Measurements from ENCODE around the gene PPP1R37.

The PPP1R37 gene

DNA sequence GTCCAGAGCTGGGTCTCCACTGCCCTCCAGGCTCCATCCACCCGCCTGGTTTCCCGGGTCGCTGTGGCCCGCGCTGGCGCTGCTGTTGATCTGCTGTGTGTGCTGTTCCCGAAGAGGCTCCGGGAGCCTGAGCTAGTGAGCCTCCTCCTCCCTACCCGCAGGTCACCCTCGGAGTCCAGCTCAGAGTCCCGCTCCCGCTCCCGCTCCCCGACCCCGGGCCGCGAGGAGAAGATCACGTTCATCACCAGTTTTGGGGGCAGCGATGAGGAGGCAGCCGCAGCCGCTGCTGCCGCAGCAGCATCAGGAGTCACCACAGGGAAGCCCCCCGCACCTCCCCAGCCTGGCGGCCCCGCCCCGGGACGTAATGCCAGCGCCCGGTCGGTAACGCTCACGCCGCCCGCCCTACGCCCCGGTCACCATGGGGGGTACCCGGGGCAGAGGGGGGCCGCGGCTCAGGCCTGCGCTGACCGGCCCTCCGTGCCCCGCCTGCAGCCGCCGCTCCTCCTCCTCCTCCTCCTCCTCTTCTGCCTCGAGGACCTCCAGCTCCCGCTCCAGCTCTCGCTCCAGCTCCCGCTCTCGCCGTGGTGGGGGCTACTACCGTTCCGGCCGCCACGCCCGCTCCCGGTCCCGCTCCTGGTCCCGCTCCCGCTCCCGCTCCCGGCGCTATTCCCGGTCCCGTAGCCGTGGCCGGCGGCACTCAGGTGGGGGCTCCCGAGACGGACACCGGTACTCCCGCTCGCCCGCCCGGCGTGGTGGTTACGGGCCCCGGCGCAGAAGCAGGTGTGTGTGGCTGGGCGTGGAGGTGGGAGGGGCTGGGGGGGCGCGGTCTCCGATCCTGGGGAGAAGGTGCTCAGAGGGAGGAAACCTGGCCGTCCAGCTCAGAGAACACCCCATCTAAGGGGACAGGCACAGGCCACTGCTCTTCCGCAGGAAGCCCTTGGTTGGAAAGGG is 28.9 kb upstream of the PPP1R37 start:
- H4K91ac ChIP-seq (ENCODE audit: low read depth, low read length) = no peak overlapping the region
- H3K4me2 ChIP-seq (ENCODE audit: low read length) = no peak overlapping the region
- H2BK5ac ChIP-seq (ENCODE audit: low read depth, low read length, poor library complexity) = no peak overlapping the region
- no peaks in the 10 kb centered on the region for H3K4me1 ChIP-seq (ENCODE audit: control insufficient read depth in 1 of 2, insufficient read depth in 2 of 2, low read length in 2 of 2)
- H2AFZ ChIP-seq (ENCODE audit: insufficient read depth, low read length, poor library complexity) = no peak overlapping the region
- H3K14ac ChIP-seq (ENCODE audit: low read length) = no peak overlapping the region
- no peak overlapping the region for H2BK12ac ChIP-seq (ENCODE audit: low read length)
- no peak overlapping the region for H2BK120ac ChIP-seq (ENCODE audit: insufficient read depth, low read length, poor library complexity)
- no peak overlapping the region for H2AK5ac ChIP-seq (ENCODE audit: low read length)
- no peaks in the 10 kb centered on the region for H3K79me1 ChIP-seq (ENCODE audit: low read length)
- H3K4ac ChIP-seq (ENCODE audit: low read depth, low read length) = no peak overlapping the region
- no peak overlapping the region for H3K23ac ChIP-seq (ENCODE audit: low read length)
- H3K27me3 ChIP-seq (ENCODE audit: insufficient read depth, low read length) = no peaks in the 10 kb centered on the region
- no peak overlapping the region for H3K9ac ChIP-seq (ENCODE audit: low read length)
- no peak overlapping the region for H3K18ac ChIP-seq (ENCODE audit: low read length)
- no CpG with 5 or more reads among the region's 85 CpGs for WGBS (ENCODE audit: extremely low coverage, insufficient coverage, insufficient read length)
- H4K12ac ChIP-seq (ENCODE audit: low read depth, low read length) = no peak overlapping the region
- H4K8ac ChIP-seq (ENCODE audit: low read depth, low read length) = no peak overlapping the region
- no peaks in the 10 kb centered on the region for H3K9me3 ChIP-seq (ENCODE audit: insufficient read depth, low read depth, low read length)
- DNase-seq = no peak
- H3K79me2 ChIP-seq (ENCODE audit: control insufficient read depth, insufficient read depth, low read length, poor library complexity) = no peaks in the 10 kb centered on the region
- peaks cover 78 to 81% of the 10 kb centered on the region in 2 experiments for H3K36me3 ChIP-seq (ENCODE audit: control insufficient read depth in 1 of 2, insufficient read depth in 2 of 2, low read length in 2 of 2)
- no peak overlapping the region for H3K27ac ChIP-seq (ENCODE audit: low read depth, low read length)
- no peak overlapping the region for H3K4me3 ChIP-seq (ENCODE audit: low read depth, low read length)

DNA sequence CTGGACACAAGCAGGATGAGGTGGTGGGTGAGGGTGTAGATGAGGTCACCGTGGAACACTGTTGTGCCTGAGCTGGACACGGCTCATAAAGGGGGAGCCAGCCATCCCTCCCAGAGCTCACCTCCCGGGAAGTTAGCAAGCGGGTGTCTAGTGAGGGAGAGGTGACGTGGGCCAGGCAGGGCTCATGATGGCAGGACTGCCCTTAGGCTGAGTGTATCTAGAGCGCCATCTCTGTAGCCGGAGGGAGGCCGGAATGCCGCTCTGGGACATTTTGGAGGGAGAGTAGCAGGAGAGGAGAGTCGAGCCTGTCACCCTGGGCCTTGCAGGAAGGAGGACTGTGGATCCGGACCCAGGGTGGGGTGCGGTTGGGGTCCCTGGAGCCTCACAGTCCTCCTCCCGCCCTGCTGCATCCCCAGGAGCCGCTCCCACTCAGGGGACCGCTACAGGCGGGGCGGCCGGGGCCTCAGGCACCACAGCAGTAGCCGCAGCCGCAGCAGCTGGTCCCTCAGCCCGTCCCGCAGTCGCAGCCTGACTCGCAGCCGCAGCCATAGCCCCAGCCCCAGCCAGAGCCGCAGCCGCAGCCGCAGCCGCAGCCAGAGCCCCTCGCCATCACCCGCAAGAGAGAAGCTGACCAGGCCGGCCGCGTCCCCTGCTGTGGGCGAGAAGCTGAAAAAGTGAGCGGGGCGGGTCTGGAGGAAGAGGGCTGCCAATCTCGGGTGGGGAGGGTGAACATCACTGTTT is 25.9 kb upstream of the PPP1R37 start:
- Histone ChIP-seq H2BK5ac (ENCODE audit: low read depth, low read length, poor library complexity) (no peak overlapping the region), H3K4me2 (ENCODE audit: low read length) (no peak overlapping the region), H2BK12ac (ENCODE audit: low read length) (no peak overlapping the region), H3K9me3 (ENCODE audit: insufficient read depth, low read depth, low read length) (no peaks in the 10 kb centered on the region), H3K79me2 (ENCODE audit: control insufficient read depth, insufficient read depth, low read length, poor library complexity) (no peaks in the 10 kb centered on the region), H4K12ac (ENCODE audit: low read depth, low read length) (no peak overlapping the region), H3K4me1 (ENCODE audit: control insufficient read depth in 1 of 2, insufficient read depth in 2 of 2, low read length in 2 of 2) (no peaks in the 10 kb centered on the region), H3K4me3 (ENCODE audit: low read depth, low read length) (no peak overlapping the region), H3K14ac (ENCODE audit: low read length) (no peak overlapping the region), H3K9ac (ENCODE audit: low read length) (no peak overlapping the region), H3K23ac (ENCODE audit: low read length) (no peak overlapping the region), H3K27me3 (ENCODE audit: insufficient read depth, low read length) (no peaks in the 10 kb centered on the region), H3K36me3 (ENCODE audit: control insufficient read depth in 1 of 2, insufficient read depth in 2 of 2, low read length in 2 of 2) (peaks cover 79 to 81% of the 10 kb centered on the region in 2 experiments), H2BK120ac (ENCODE audit: insufficient read depth, low read length, poor library complexity) (no peak overlapping the region), H4K8ac (ENCODE audit: low read depth, low read length) (no peak overlapping the region), H3K4ac (ENCODE audit: low read depth, low read length) (no peak overlapping the region), H3K18ac (ENCODE audit: low read length) (no peak overlapping the region), H3K79me1 (ENCODE audit: low read length) (no peaks in the 10 kb centered on the region), H2AK5ac (ENCODE audit: low read length) (no peak overlapping the region), H3K27ac (ENCODE audit: low read depth, low read length) (no peak overlapping the region), H4K91ac (ENCODE audit: low read depth, low read length) (no peak overlapping the region), H2AFZ (ENCODE audit: insufficient read depth, low read length, poor library complexity) (no peak overlapping the region)
- DNase-seq = peak; percentile 88 to 96
- WGBS (ENCODE audit: extremely low coverage, insufficient coverage, insufficient read length) = no CpG with 5 or more reads among the region's 38 CpGs

DNA sequence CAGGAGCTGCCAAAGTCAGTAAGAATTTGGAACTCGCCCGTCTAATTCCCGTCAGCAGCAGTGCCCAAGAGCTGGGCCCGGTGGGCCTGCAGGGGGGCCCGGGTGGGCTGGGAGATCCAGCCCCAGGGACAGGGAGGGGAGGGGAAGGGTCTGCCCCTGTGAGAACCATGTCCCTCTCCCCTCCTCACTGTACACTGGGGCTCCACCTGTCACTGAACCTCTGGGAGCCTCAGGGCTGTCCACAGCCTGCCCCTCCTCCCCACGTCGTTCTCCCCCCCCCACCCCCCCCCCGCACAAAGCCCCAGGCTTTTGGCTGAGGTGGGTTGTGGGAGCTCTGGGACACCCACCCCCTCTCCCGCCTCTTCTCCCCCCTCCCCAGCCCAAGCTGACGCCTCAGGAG is 24.9 kb upstream of the PPP1R37 start:
- H3K9ac ChIP-seq (ENCODE audit: low read length) = no peak overlapping the region
- no peak overlapping the region for H3K14ac ChIP-seq (ENCODE audit: low read length)
- no peak overlapping the region for H3K4me3 ChIP-seq (ENCODE audit: low read depth, low read length)
- no peak overlapping the region for H2BK120ac ChIP-seq (ENCODE audit: insufficient read depth, low read length, poor library complexity)
- H3K27me3 ChIP-seq (ENCODE audit: insufficient read depth, low read length) = no peaks in the 10 kb centered on the region
- H2AK5ac ChIP-seq (ENCODE audit: low read length) = no peak overlapping the region
- H3K18ac ChIP-seq (ENCODE audit: low read length) = no peak overlapping the region
- no peak overlapping the region for H3K27ac ChIP-seq (ENCODE audit: low read depth, low read length)
- H3K79me1 ChIP-seq (ENCODE audit: low read length) = no peaks in the 10 kb centered on the region
- no peaks in the 10 kb centered on the region for H3K9me3 ChIP-seq (ENCODE audit: insufficient read depth, low read depth, low read length)
- no CpG with 5 or more reads among the region's 10 CpGs for WGBS (ENCODE audit: extremely low coverage, insufficient coverage, insufficient read length)
- no peaks in the 10 kb centered on the region for H3K79me2 ChIP-seq (ENCODE audit: control insufficient read depth, insufficient read depth, low read length, poor library complexity)
- no peak overlapping the region for H2BK12ac ChIP-seq (ENCODE audit: low read length)
- no peak overlapping the region for H3K23ac ChIP-seq (ENCODE audit: low read length)
- no peak for DNase-seq
- peaks cover 76 to 79% of the 10 kb centered on the region in 2 experiments for H3K36me3 ChIP-seq (ENCODE audit: control insufficient read depth in 1 of 2, insufficient read depth in 2 of 2, low read length in 2 of 2)
- H3K4ac ChIP-seq (ENCODE audit: low read depth, low read length) = no peak overlapping the region
- H4K8ac ChIP-seq (ENCODE audit: low read depth, low read length) = no peak overlapping the region
- no peak overlapping the region for H2BK5ac ChIP-seq (ENCODE audit: low read depth, low read length, poor library complexity)
- H3K4me1 ChIP-seq (ENCODE audit: control insufficient read depth in 1 of 2, insufficient read depth in 2 of 2, low read length in 2 of 2) = no peaks in the 10 kb centered on the region
- H2AFZ ChIP-seq (ENCODE audit: insufficient read depth, low read length, poor library complexity) = no peak overlapping the region
- H3K4me2 ChIP-seq (ENCODE audit: low read length) = no peak overlapping the region
- no peak overlapping the region for H4K12ac ChIP-seq (ENCODE audit: low read depth, low read length)
- no peak overlapping the region for H4K91ac ChIP-seq (ENCODE audit: low read depth, low read length)

DNA sequence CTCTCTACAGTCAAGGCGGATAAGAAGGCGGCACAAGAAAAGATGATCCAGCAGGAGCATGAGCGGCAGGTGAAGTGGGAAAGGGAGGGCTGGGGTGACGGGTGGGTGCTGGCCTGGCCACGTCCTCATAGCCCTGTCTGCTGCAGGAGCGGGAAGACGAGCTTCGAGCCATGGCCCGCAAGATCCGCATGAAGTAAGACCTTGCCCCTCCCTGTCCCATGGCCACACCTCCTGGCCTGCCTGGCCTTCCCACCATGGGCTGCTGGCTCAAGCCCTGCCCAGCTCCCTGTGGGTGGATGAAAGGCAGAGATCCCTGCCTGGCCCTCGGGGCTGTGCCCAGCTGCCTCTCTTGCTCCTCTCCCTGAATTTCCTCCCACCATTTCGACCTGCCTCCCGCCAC is 23.9 kb upstream of the PPP1R37 start:
- Histone ChIP-seq H3K14ac (ENCODE audit: low read length) (no peak overlapping the region), H2AK5ac (ENCODE audit: low read length) (no peak overlapping the region), H3K9me3 (ENCODE audit: insufficient read depth, low read depth, low read length) (no peaks in the 10 kb centered on the region), H3K79me2 (ENCODE audit: control insufficient read depth, insufficient read depth, low read length, poor library complexity) (no peaks in the 10 kb centered on the region), H3K4ac (ENCODE audit: low read depth, low read length) (no peak overlapping the region), H3K4me3 (ENCODE audit: low read depth, low read length) (no peak overlapping the region), H3K79me1 (ENCODE audit: low read length) (no peaks in the 10 kb centered on the region), H3K4me2 (ENCODE audit: low read length) (no peak overlapping the region), H3K23ac (ENCODE audit: low read length) (no peak overlapping the region), H3K18ac (ENCODE audit: low read length) (no peak overlapping the region), H3K27ac (ENCODE audit: low read depth, low read length) (no peak overlapping the region), H3K27me3 (ENCODE audit: insufficient read depth, low read length) (no peaks in the 10 kb centered on the region), H2BK120ac (ENCODE audit: insufficient read depth, low read length, poor library complexity) (no peak overlapping the region), H4K8ac (ENCODE audit: low read depth, low read length) (no peak overlapping the region), H4K12ac (ENCODE audit: low read depth, low read length) (no peak overlapping the region), H2AFZ (ENCODE audit: insufficient read depth, low read length, poor library complexity) (no peak overlapping the region), H4K91ac (ENCODE audit: low read depth, low read length) (no peak overlapping the region), H3K4me1 (ENCODE audit: control insufficient read depth in 1 of 2, insufficient read depth in 2 of 2, low read length in 2 of 2) (no peaks in the 10 kb centered on the region), H3K36me3 (ENCODE audit: control insufficient read depth in 1 of 2, insufficient read depth in 2 of 2, low read length in 2 of 2) (peaks cover 69 to 71% of the 10 kb centered on the region in 2 experiments), H2BK12ac (ENCODE audit: low read length) (no peak overlapping the region), H3K9ac (ENCODE audit: low read length) (no peak overlapping the region), H2BK5ac (ENCODE audit: low read depth, low read length, poor library complexity) (no peak overlapping the region)
- WGBS (ENCODE audit: extremely low coverage, insufficient coverage, insufficient read length) = no CpG with 5 or more reads among the region's 13 CpGs
- DNase-seq = no peak

Measured in trophoblast cell (in vitro differentiated cells and primary cell).